ENCODE results near the gene CMSS1.

DNA sequence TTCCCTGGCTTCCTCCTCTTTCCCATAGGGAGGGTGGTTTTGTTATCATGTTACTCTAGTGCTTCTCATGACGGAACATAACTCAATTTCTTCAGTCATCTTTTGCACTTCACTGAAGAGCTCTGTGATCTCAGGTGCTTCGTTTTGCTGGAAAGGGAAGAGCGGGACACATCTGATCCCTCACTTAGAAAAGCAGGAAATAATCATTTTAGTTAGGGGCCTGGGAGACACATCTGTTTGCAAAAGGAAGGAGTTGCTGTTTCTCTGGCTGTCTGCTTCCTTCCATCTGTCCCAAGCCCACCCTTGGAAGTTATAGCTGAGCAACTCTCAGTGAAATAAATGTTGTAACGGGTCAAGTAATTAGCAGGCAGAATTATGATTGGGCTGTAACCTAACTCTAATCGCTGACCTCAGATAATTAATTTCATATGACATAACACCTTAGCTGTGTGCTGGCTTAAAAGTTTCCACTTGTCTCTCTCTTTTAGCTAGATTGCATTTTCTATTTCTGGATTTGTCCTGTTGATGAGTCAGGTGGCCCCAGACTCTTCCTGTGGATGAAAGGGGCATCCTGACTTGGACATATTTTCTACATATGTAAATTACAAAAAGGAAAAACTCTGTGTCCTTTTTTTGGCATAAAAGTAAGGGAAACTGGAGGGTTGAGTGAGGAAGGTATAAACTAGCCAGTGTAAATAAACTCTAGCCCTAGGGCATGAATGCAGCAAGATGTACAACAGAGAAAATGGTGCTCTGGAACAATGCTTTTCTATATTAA is 307.7 kb downstream of the CMSS1 start:
- TF ChIP-seq, protein P1, sequence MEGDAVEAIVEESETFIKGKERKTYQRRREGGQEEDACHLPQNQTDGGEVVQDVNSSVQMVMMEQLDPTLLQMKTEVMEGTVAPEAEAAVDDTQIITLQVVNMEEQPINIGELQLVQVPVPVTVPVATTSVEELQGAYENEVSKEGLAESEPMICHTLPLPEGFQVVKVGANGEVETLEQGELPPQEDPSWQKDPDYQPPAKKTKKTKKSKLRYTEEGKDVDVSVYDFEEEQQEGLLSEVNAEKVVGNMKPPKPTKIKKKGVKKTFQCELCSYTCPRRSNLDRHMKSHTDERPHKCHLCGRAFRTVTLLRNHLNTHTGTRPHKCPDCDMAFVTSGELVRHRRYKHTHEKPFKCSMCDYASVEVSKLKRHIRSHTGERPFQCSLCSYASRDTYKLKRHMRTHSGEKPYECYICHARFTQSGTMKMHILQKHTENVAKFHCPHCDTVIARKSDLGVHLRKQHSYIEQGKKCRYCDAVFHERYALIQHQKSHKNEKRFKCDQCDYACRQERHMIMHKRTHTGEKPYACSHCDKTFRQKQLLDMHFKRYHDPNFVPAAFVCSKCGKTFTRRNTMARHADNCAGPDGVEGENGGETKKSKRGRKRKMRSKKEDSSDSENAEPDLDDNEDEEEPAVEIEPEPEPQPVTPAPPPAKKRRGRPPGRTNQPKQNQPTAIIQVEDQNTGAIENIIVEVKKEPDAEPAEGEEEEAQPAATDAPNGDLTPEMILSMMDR (IDR thresholded peaks at IDR 0.05) = no peak
- TF ChIP-seq POLR2A (IDR thresholded peaks at IDR 0.05; ENCODE audit: low read depth) (no peak), EP300 (IDR thresholded peaks at IDR 0.05) (no peak)

All from esophagus muscularis mucosa (tissue), 4 donors.